MM.1S (cell line): ENCODE measurements around the gene POFUT2.

Source experiments
- DNase-seq: peaks from one replicate; pipeline ENCODE4 v3.0.0-alpha.2; 2015
- H2AFZ ChIP-seq: fragments of 300-600 bp; sonication (generic); 2 replicates; pipeline ENCODE4 v1.6.0; 2016; ENCODE audit warnings: antibody characterized with exemption, low read length
- H3F3A ChIP-seq: fragments of 300-600 bp; sonication (generic); 2 replicates; pipeline ENCODE4 v1.6.1; 2016; ENCODE audit warnings: mild to moderate bottlenecking, antibody characterized with exemption, low read length, moderate library complexity, mixed read lengths; ENCODE audit not compliant: insufficient read depth
- H3K27ac ChIP-seq: fragments of 300-600 bp; sonication (generic); 2 replicates; pipeline ENCODE4 v1.5.1; 2016; ENCODE audit warnings: mild to moderate bottlenecking, low read length
- H3K27me3 ChIP-seq: fragments of 300-600 bp; sonication (generic); replicated peaks from 2 replicates; pipeline ENCODE4 v1.6.0; 2016; ENCODE audit warnings: low read length; ENCODE audit not compliant: insufficient read depth
- H3K36me3 ChIP-seq: fragments of 300-600 bp; sonication (generic); replicated peaks from 2 replicates; pipeline ENCODE4 v1.6.1; 2016; ENCODE audit warnings: mild to moderate bottlenecking, low read length, mixed read lengths; ENCODE audit not compliant: insufficient read depth
- H3K4me1 ChIP-seq: fragments of 300-600 bp; sonication (generic); 2 replicates; pipeline ENCODE4 v1.6.1; 2016; ENCODE audit warnings: low read length, mixed read lengths
- H3K4me2 ChIP-seq: fragments of 300-600 bp; sonication (generic); 2 replicates; pipeline ENCODE4 v1.6.0; 2016; ENCODE audit warnings: low read depth, low read length
- H3K4me3 ChIP-seq: fragments of 300-600 bp; sonication (generic); 2 replicates; pipeline ENCODE4 v1.5.1; 2016; ENCODE audit warnings: low read length, mixed read lengths
- H3K79me2 ChIP-seq: fragments of 300-600 bp; sonication (generic); 2 replicates; pipeline ENCODE4 v1.6.1; 2016; ENCODE audit warnings: mixed run types, low read length, mixed read lengths
- H3K9ac ChIP-seq: fragments of 300-600 bp; sonication (generic); 2 replicates; pipeline ENCODE4 v1.6.1; 2016; ENCODE audit warnings: low read length, mixed read lengths
- H3K9me2 ChIP-seq: fragments of 300-600 bp; sonication (generic); replicated peaks from 2 replicates; pipeline ENCODE4 v1.6.1; 2016; ENCODE audit warnings: mild to moderate bottlenecking, low read length, mixed read lengths; ENCODE audit not compliant: insufficient read depth
- H3K9me3 ChIP-seq: fragments of 300-600 bp; sonication (generic); replicated peaks from 2 replicates; pipeline ENCODE4 v1.6.1; 2016; ENCODE audit warnings: mild to moderate bottlenecking, low read length, mixed read lengths; ENCODE audit not compliant: insufficient read depth
- H4K20me1 ChIP-seq: fragments of 300-600 bp; sonication (generic); 2 replicates; pipeline ENCODE4 v1.6.1; 2016; ENCODE audit warnings: mild to moderate bottlenecking, low read length, moderate library complexity, mixed read lengths; ENCODE audit not compliant: insufficient read depth
- EZH2 ChIP-seq: fragments of 300-600 bp; sonication (generic); optimal IDR thresholded peaks from 2 replicates; pipeline ENCODE3; 2017; ENCODE audit warnings: low read depth, mild to moderate bottlenecking, antibody characterized with exemption, low read length, mixed read lengths
- EZH2phosphoT487 ChIP-seq: fragments of 300-600 bp; sonication (generic); IDR thresholded peaks from 2 replicates; pipeline ENCODE4 v1.6.1; 2018; ENCODE audit warnings: antibody characterized with exemption, low read length
- TF ChIP-seq, protein P1 (sequence below): fragments of 300-600 bp; sonication (generic); IDR thresholded peaks from 2 replicates; pipeline ENCODE4 v1.5.1; 2016; ENCODE audit warnings: antibody characterized with exemption, low read length, mixed read lengths

POFUT2 gene

GRCh38 chr21:45294509-45295291, 7.0 kb upstream of the POFUT2 start:
- Histone ChIP-seq H3K79me2 (no peaks in the 10 kb centered on the region), H3F3A (no peaks in the 10 kb centered on the region), H3K9ac (no peak overlapping the region), H3K9me2 (no peaks in the 10 kb centered on the region), H3K27ac (no peak overlapping the region), H3K27me3 (peaks cover 100% of the 10 kb centered on the region), H4K20me1 (no peaks in the 10 kb centered on the region), H3K9me3 (no peaks in the 10 kb centered on the region), H3K4me2 (no peak overlapping the region), H2AFZ (no peak overlapping the region), H3K4me1 (no peaks in the 10 kb centered on the region), H3K4me3 (no peak overlapping the region), H3K36me3 (no peaks in the 10 kb centered on the region)
- TF ChIP-seq, protein P1, sequence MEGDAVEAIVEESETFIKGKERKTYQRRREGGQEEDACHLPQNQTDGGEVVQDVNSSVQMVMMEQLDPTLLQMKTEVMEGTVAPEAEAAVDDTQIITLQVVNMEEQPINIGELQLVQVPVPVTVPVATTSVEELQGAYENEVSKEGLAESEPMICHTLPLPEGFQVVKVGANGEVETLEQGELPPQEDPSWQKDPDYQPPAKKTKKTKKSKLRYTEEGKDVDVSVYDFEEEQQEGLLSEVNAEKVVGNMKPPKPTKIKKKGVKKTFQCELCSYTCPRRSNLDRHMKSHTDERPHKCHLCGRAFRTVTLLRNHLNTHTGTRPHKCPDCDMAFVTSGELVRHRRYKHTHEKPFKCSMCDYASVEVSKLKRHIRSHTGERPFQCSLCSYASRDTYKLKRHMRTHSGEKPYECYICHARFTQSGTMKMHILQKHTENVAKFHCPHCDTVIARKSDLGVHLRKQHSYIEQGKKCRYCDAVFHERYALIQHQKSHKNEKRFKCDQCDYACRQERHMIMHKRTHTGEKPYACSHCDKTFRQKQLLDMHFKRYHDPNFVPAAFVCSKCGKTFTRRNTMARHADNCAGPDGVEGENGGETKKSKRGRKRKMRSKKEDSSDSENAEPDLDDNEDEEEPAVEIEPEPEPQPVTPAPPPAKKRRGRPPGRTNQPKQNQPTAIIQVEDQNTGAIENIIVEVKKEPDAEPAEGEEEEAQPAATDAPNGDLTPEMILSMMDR, result no peak
- TF ChIP-seq EZH2phosphoT487 (peak; percentile 84; the same call in 1 of the 2 replicates), EZH2 (peak; percentile 89)
- DNase-seq, result no peak

GRCh38 chr21:45293726-45294401, 6.2 kb upstream of the POFUT2 start:
- H3K27ac ChIP-seq, result no peak overlapping the region
- no peak overlapping the region for H2AFZ ChIP-seq
- no peak overlapping the region for H3K4me2 ChIP-seq
- H3K9ac ChIP-seq, result no peak overlapping the region
- H3K4me1 ChIP-seq, result no peaks in the 10 kb centered on the region
- H3K4me3 ChIP-seq, result no peak overlapping the region
- H3K9me3 ChIP-seq, result no peaks in the 10 kb centered on the region
- H3K27me3 ChIP-seq, result peaks cover 100% of the 10 kb centered on the region
- H3K36me3 ChIP-seq, result no peaks in the 10 kb centered on the region
- no peaks in the 10 kb centered on the region for H3K9me2 ChIP-seq
- H3F3A ChIP-seq, result no peaks in the 10 kb centered on the region
- no peaks in the 10 kb centered on the region for H3K79me2 ChIP-seq
- no peaks in the 10 kb centered on the region for H4K20me1 ChIP-seq
- TF ChIP-seq, protein P1, result no peak
- no peak for TF ChIP-seq EZH2phosphoT487
- no peak for TF ChIP-seq EZH2
- no peak for DNase-seq

- Histone ChIP-seq H3K4me1 (no peaks in the 10 kb centered on the region), H3K4me3 (no peak overlapping the region), H3K4me2 (no peak overlapping the region), H3K36me3 (no peaks in the 10 kb centered on the region), H3K27ac (no peak overlapping the region), H3F3A (no peaks in the 10 kb centered on the region), H3K9ac (no peak overlapping the region), H2AFZ (no peak overlapping the region), H3K79me2 (no peaks in the 10 kb centered on the region), H3K27me3 (peaks cover 98% of the 10 kb centered on the region), H4K20me1 (no peaks in the 10 kb centered on the region), H3K9me2 (no peaks in the 10 kb centered on the region), H3K9me3 (no peaks in the 10 kb centered on the region)
- TF ChIP-seq, protein P1, result no peak
- TF ChIP-seq EZH2phosphoT487 (no peak), EZH2 (no peak)
- DNase-seq, result no peak
Measured at GRCh38 chr21:45293220-45293725, 5.6 kb upstream of the POFUT2 start.
